Activated CD4-positive, alpha-beta T cell treated with anti-CD3 and anti-CD28 coated beads for 48 hours (primary cell): Measurements from ENCODE around the gene GREB1.

Source experiments
- DNase-seq: peaks from one replicate; pipeline ENCODE4 v3.0.0-alpha.2; 2020

Gene GREB1

GRCh38 chr2:11667866-11668637 is 134.2 kb downstream of the GREB1 start:
- no peak for DNase-seq

- DNase-seq = peak; percentile 53
Observed at GRCh38 chr2:11669454-11670291, 135.8 kb downstream of the GREB1 start, which contains the start of gene NTSR2. NTSR2 (minus strand) TSS chr2:11670195; CDS start chr2:11670129, 66 bp downstream.

- no peak for DNase-seq
Observed at GRCh38 chr2:11672407-11672806, 138.6 kb downstream of the GREB1 start.

GRCh38 chr2:11674983-11675382 is 141.1 kb downstream of the GREB1 start:
- no peak for DNase-seq

GRCh38 chr2:11675423-11676112 is 141.7 kb downstream of the GREB1 start:
- DNase-seq = no peak

- no peak for DNase-seq
Observed at GRCh38 chr2:11676640-11677039, 142.8 kb downstream of the GREB1 start.

GRCh38 chr2:11677136-11678055 is 143.6 kb downstream of the GREB1 start:
- DNase-seq = no peak

GRCh38 chr2:11678306-11678960 is 144.6 kb downstream of the GREB1 start:
- DNase-seq = no peak

GRCh38 chr2:11679016-11679415 is 145.2 kb downstream of the GREB1 start:
- DNase-seq = no peak

- no peak for DNase-seq
Observed at GRCh38 chr2:11679486-11680181, 145.8 kb downstream of the GREB1 start.

GRCh38 chr2:11680182-11680900 is 146.5 kb downstream of the GREB1 start:
- DNase-seq = no peak

GRCh38 chr2:11680901-11681721 is 147.3 kb downstream of the GREB1 start:
- DNase-seq = no peak

- DNase-seq = peak; percentile 80
Observed at GRCh38 chr2:11681722-11682589, 148.1 kb downstream of the GREB1 start.

- no peak for DNase-seq
Observed at GRCh38 chr2:11682590-11682915, 148.7 kb downstream of the GREB1 start.

GRCh38 chr2:11683476-11683875 is 149.6 kb downstream of the GREB1 start:
- no peak for DNase-seq

GRCh38 chr2:11683966-11684365 is 150.1 kb downstream of the GREB1 start:
- no peak for DNase-seq

- no peak for DNase-seq
Observed at GRCh38 chr2:11684894-11685460, 151.1 kb downstream of the GREB1 start.

GRCh38 chr2:11685906-11686470 is 152.1 kb downstream of the GREB1 start:
- no peak for DNase-seq
